HUES48 (cell line): ENCODE measurements around the gene CAMLG.
"Not testable (repeated sequence)": the region's sequence is repeated elsewhere in the genome, so short reads cannot be mapped to it uniquely, and the experiment has no call there.

ENCODE experiments used
- H3K27ac ChIP-seq: one replicate; pipeline ENCODE4 v1.7.0; 2013; ENCODE audit warnings: low read depth, low read length, inconsistent platforms
- H3K27me3 ChIP-seq: 2 replicates; pipeline ENCODE4 v1.6.1; 2013; ENCODE audit warnings: mild to moderate bottlenecking, low read length; ENCODE audit not compliant: control insufficient read depth, insufficient read depth
- H3K36me3 ChIP-seq: 2 replicates; pipeline ENCODE4 v1.6.1; 2013; ENCODE audit warnings: low read length; ENCODE audit not compliant: control insufficient read depth, insufficient read depth
- H3K4me1 ChIP-seq: 2 replicates; pipeline ENCODE4 v1.6.1; 2013; ENCODE audit warnings: mild to moderate bottlenecking, low read length; ENCODE audit not compliant: control insufficient read depth, insufficient read depth
- H3K4me3 ChIP-seq: 2 replicates; pipeline ENCODE4 v1.5.1; 2013; ENCODE audit warnings: mild to moderate bottlenecking, low read depth, low read length
- H3K9ac ChIP-seq: 2 replicates; pipeline ENCODE4 v1.6.1; 2013; ENCODE audit warnings: mild to moderate bottlenecking, low read depth, low read length, moderate library complexity
- H3K9me3 ChIP-seq: 2 replicates; pipeline ENCODE4 v1.6.1; 2013; ENCODE audit warnings: low read length; ENCODE audit not compliant: control insufficient read depth, insufficient read depth

Gene CAMLG

DNA sequence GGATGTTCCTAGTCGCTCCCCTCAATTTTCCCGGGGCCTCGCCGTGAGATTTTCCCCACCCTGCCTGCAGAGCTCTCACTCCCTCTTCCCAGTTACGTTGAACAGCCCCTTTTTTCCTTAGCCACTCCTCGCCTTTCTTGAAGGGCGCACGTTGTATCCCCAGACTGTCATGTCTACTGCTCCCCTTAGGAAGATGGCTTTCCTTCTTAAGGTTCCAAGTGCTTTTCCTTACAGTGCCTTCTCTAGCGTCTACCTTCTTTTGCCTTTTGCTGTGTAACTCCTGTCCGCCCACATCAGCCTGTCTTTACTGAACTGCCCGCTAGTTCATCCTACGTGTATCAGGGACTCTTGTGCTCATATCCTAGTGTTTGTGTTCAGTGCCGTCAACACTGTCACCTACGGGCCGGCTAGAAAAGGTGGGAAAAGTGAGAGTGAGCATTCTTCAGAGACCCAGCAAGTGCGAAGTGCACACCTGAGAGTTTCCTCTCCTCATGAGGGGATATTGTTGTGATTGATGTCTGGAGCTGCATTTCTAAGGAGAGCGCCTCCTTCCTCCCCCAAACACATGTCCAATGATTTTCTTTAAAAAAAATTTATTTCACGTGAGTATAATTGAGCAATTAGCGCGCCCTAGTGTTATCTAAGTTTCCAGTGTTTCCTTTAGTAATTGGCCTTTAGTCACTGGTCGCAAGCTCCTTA lies 764 bp downstream of the CAMLG start:
- Histone ChIP-seq H3K27me3 (no peaks in the 10 kb centered on the region), H3K9ac (peak overlapping the region; percentile 94), H3K36me3 (peaks cover 24% of the 10 kb centered on the region), H3K4me1 (peaks cover 7% of the 10 kb centered on the region; the same call in 1 of the 2 replicates), H3K27ac (no peak overlapping the region), H3K4me3 (peak overlapping the region; percentile 89), H3K9me3 (no peaks in the 10 kb centered on the region)

GRCh38 chr5:134741052-134741451 lies 2.7 kb downstream of the CAMLG start:
- Histone ChIP-seq H3K27ac (no peak overlapping the region), H3K9ac (no peak overlapping the region), H3K4me1 (peaks cover 7% of the 10 kb centered on the region; the same call in 1 of the 2 replicates), H3K4me3 (no peak overlapping the region), H3K9me3 (no peaks in the 10 kb centered on the region), H3K27me3 (no peaks in the 10 kb centered on the region), H3K36me3 (peaks cover 34% of the 10 kb centered on the region)

GRCh38 chr5:134742134-134742533 lies 3.8 kb downstream of the CAMLG start:
- Histone ChIP-seq H3K9ac (no peak overlapping the region), H3K27me3 (no peaks in the 10 kb centered on the region), H3K9me3 (no peaks in the 10 kb centered on the region), H3K4me1 (peaks cover 7% of the 10 kb centered on the region; the same call in 1 of the 2 replicates), H3K36me3 (peaks cover 34% of the 10 kb centered on the region), H3K27ac (no peak overlapping the region), H3K4me3 (no peak overlapping the region)

- no peak overlapping the region for H3K4me3 ChIP-seq
- H3K36me3 ChIP-seq = peaks cover 23% of the 10 kb centered on the region
- H3K9me3 ChIP-seq = no peaks in the 10 kb centered on the region
- peak overlapping the region; percentile 51; the same call in 1 of the 2 replicates for H3K9ac ChIP-seq
- no peaks in the 10 kb centered on the region for H3K27me3 ChIP-seq
- H3K27ac ChIP-seq = peak overlapping the region; percentile 64
- H3K4me1 ChIP-seq = 0 out of 2 replicates have a peak, but pooled peaks cover 5% of the 10 kb centered on the region
Observed at GRCh38 chr5:134749415-134749814, 11.1 kb downstream of the CAMLG start.

- Histone ChIP-seq H3K4me1 (peaks cover 7% of the 10 kb centered on the region; the same call in 1 of the 2 replicates), H3K9ac (peak overlapping the region; percentile 45; the same call in 1 of the 2 replicates), H3K36me3 (peaks cover 9% of the 10 kb centered on the region), H3K27me3 (no peaks in the 10 kb centered on the region), H3K9me3 (no peaks in the 10 kb centered on the region), H3K27ac (peak overlapping the region; percentile 1), H3K4me3 (peak overlapping the region; percentile 96)
Observed at GRCh38 chr5:134758176-134758503, 19.8 kb downstream of the CAMLG start.

- H3K27me3 ChIP-seq = no peaks in the 10 kb centered on the region
- H3K9me3 ChIP-seq = no peaks in the 10 kb centered on the region
- peak within 1 kb of the TSS; percentile 96 for H3K4me3 ChIP-seq
- peak within 1 kb of the TSS; percentile 92 for H3K27ac ChIP-seq
- peaks cover 7% of the 10 kb centered on the region; the same call in 1 of the 2 replicates for H3K4me1 ChIP-seq
- peak within 1 kb of the TSS; percentile 96 for H3K9ac ChIP-seq
- peaks cover 15% of the 10 kb centered on the region for H3K36me3 ChIP-seq
Observed at GRCh38 chr5:134758504-134759341, 20.4 kb downstream of the CAMLG start, which contains the start of gene DDX46. DDX46 (plus strand) TSS chr5:134758779; CDS start chr5:134758939, 160 bp downstream.

DNA sequence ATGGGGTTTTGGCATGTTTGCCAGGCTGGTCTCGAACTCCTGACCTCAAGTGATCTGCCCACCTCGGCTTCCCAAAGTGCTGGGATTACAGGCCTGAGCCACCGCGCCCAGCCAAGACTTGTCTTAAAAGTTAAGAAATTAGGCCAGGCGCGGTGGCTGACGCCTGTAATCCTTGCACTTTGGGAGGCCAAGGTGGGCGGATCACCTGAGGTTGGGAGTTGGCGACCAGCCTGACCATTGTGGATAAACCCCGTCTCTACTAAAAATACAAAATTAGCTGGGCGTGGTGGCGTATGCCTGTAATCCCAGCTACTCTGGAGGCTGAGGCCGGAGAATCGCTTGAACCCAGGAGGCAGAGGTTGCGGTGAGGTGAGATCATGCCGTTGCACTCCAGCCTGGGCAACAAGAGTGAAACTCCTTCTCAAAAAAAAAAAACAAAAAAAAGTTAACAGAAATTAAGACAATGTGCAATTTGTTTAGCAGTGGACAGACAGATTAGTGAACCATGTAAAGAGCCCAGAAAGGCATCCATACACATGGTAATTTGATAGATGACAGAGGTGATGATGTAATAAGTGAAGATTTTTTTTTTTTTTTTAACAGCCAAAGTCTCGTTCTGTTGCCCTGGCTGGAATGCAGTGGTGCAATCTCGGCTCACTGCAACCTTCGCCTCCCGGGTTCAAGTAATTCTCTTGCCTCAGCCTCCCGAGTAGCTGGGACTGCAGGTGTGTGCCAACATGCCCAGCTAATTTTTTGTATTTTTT lies 29.4 kb downstream of the CAMLG start:
- H3K9me3 ChIP-seq, H3K27me3 ChIP-seq, H3K4me1 ChIP-seq, H3K9ac ChIP-seq, H3K4me3 ChIP-seq, H3K27ac ChIP-seq: not testable (repeated sequence)
- H3K36me3 ChIP-seq = peaks cover 94% of the 10 kb centered on the region

DNA sequence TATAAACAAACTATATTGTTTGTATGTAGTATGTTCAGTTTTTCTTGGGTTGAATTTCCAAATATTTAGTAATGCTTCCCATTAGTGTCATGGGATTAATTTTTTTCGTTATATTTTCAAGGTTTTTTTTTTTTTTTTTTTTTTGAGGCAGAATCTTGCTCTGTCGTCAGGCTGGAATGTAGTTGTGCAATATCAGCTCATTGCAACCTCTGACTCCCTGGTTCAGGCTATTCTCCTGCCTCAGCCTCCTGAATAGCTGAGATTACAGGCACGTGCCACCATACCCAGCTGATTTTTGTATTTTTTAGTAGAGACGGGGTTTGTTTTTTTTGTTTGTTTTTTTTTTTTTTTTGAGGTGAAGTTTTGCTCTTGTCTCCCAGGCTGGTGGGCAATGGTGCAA lies 30.9 kb downstream of the CAMLG start:
- Histone ChIP-seq H3K36me3 (peaks cover 95% of the 10 kb centered on the region), H3K9ac (no peak overlapping the region)

GRCh38 chr5:134772461-134773125 lies 34.2 kb downstream of the CAMLG start:
- no peaks in the 10 kb centered on the region for H3K4me1 ChIP-seq
- H3K9ac ChIP-seq = no peak overlapping the region
- H3K36me3 ChIP-seq = peaks cover 97% of the 10 kb centered on the region
- no peak overlapping the region for H3K4me3 ChIP-seq
- H3K27ac ChIP-seq = no peak overlapping the region
- H3K27me3 ChIP-seq = no peaks in the 10 kb centered on the region
- H3K9me3 ChIP-seq = no peaks in the 10 kb centered on the region

More for the DNA sequence above, 30.9 kb downstream of the CAMLG start:
- Histone ChIP-seq H3K27ac (no peak overlapping the region), H3K27me3 (no peaks in the 10 kb centered on the region), H3K4me1 (no peaks in the 10 kb centered on the region), H3K9me3 (no peaks in the 10 kb centered on the region), H3K4me3 (no peak overlapping the region)

GRCh38 chr5:134777366-134777765 lies 39.0 kb downstream of the CAMLG start:
- H3K9ac ChIP-seq = no peak overlapping the region
- no peak overlapping the region for H3K27ac ChIP-seq
- H3K4me1 ChIP-seq = no peaks in the 10 kb centered on the region
- H3K36me3 ChIP-seq = peaks cover 95% of the 10 kb centered on the region
- H3K4me3 ChIP-seq = no peak overlapping the region
- no peaks in the 10 kb centered on the region for H3K27me3 ChIP-seq
- H3K9me3 ChIP-seq = no peaks in the 10 kb centered on the region
